A673 (cell line): ENCODE data around the gene ATPAF1.

Experiments used
- EZH2 ChIP-seq: fragments of 200-600 bp; sonication (generic); IDR thresholded peaks from 2 replicates; pipeline ENCODE4 v1.6.1; 2017; ENCODE audit warnings: borderline replicate concordance, low read depth, mild to moderate bottlenecking, mixed read lengths, antibody characterized with exemption, low read length; ENCODE audit not compliant: poor library complexity, severe bottlenecking
- TF ChIP-seq, protein P1 (sequence below): fragments of 300-800, 200-600 bp; sonication (generic); conservative IDR thresholded peaks from 2 replicates; pipeline ENCODE4 v1.5.1; 2017; ENCODE audit warnings: low read depth, mild to moderate bottlenecking, antibody characterized with exemption, low read length, moderate library complexity, mixed read lengths

DNA sequence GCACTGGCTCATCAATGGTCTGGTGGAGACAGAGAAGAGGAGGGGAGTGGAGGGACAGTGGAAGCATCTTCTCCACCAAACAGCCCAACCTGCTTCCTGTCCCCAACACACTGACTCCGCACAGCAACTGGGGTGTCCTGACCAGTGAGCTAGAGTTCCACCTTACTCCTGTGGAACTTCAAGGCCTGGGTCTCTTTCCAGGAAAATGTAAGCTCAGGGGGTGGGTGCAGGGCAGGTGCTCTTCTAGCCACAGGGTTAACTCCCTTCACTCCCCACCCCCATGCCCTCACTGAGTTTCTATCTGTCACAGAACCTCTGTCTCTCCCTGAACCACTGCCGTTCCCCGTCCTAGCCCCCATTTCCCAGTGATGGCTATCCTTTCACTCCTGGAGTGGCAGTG is 52.4 kb downstream of the ATPAF1 start:
- TF ChIP-seq, protein P1, sequence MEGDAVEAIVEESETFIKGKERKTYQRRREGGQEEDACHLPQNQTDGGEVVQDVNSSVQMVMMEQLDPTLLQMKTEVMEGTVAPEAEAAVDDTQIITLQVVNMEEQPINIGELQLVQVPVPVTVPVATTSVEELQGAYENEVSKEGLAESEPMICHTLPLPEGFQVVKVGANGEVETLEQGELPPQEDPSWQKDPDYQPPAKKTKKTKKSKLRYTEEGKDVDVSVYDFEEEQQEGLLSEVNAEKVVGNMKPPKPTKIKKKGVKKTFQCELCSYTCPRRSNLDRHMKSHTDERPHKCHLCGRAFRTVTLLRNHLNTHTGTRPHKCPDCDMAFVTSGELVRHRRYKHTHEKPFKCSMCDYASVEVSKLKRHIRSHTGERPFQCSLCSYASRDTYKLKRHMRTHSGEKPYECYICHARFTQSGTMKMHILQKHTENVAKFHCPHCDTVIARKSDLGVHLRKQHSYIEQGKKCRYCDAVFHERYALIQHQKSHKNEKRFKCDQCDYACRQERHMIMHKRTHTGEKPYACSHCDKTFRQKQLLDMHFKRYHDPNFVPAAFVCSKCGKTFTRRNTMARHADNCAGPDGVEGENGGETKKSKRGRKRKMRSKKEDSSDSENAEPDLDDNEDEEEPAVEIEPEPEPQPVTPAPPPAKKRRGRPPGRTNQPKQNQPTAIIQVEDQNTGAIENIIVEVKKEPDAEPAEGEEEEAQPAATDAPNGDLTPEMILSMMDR: no peak
- TF ChIP-seq EZH2: no peak
